Measurements from ENCODE around the gene WDR31.
A peak's percentile ranks its signal among the peaks of the same experiment; 100 is the strongest.

GRCh38 chr9:113355040-113355596 lies 15.0 kb upstream of the WDR31 start:
- TF ChIP-seq EP300 (IDR thresholded peaks at IDR 0.05) (no peak), CTCF (IDR thresholded peaks at IDR 0.05) (0 out of 3 replicates have a peak, but pooled peaks have one; percentile 14), RARB (CRISPR knock-in tag; IDR thresholded peaks at IDR 0.05) (no peak), ZSCAN20 (CRISPR knock-in tag; IDR thresholded peaks at IDR 0.05) (no peak), NR3C1 (IDR thresholded peaks at IDR 0.05) (no peak), HOXA7 (CRISPR knock-in tag; IDR thresholded peaks at IDR 0.05) (no peak), RAD21 (conservative IDR thresholded peaks at IDR 0.05 in 1 of 2, IDR thresholded peaks at IDR 0.05 in 1 of 2) (peak; percentile 21 to 51; a peak in 2 of 5 replicates), CEBPB (IDR thresholded peaks at IDR 0.05) (no peak)

Data from A549 (cell line).